Spleen (tissue), 7 donors: Measurements from ENCODE around the gene POLR3C.

ENCODE experiments used
- CTCF ChIP-seq, 11 experiments: fragments of 200-600 bp in 7 of 11; fragments of 450-650 bp in 4 of 11; sonication (generic) in 4 of 11; IDR thresholded peaks in 8 of 11; conservative IDR thresholded peaks in 3 of 11; 1 replicate in 7 of 11; 2 replicates in 4 of 11; pipeline versions ENCODE4 v1.4.0 to v1.8.0; 2016 to 2021; ENCODE audit warnings: antibody characterized with exemption in 11 of 11, inconsistent platforms in 4 of 11, mild to moderate bottlenecking in 1 of 11
- POLR2A ChIP-seq, 3 donors: fragments of 450-650 bp; IDR thresholded peaks; one replicate each; pipeline ENCODE4 v1.5.1; 2017; ENCODE audit warnings: antibody characterized with exemption in 3 of 3, mild to moderate bottlenecking in 1 of 3
- POLR2AphosphoS5 ChIP-seq, 3 donors: sonication (generic); formaldehyde crosslinking; IDR thresholded peaks; one replicate each; pipeline ENCODE4 v1.5.1; 2017; ENCODE audit warnings: antibody characterized with exemption in 3 of 3
- donor health status: DM: no; HTN: no; CAD: no; lungs with moderate emphysema.
- donor health status: DM: no; HTN: no; CAD: no.
- donor health status: DM: no; HTN: no; CAD: no.

GRCh38 chr1:145879775-145880174 lies 55.8 kb downstream of the POLR3C start:
- TF ChIP-seq CTCF (IDR thresholded peaks at IDR 0.05 in 8 of 11, conservative IDR thresholded peaks at IDR 0.05 in 3 of 11): no peak
- no peak for TF ChIP-seq POLR2A (IDR thresholded peaks at IDR 0.05)
- TF ChIP-seq POLR2AphosphoS5 (IDR thresholded peaks at IDR 0.05): no peak
